Activated B cell treated with CpG ODN at 0.5 μM for 24 hours (primary cell): ENCODE data around the gene RXRA. TPM values are rescaled to one million over a fixed set of nuclear protein-coding genes. Genes with fewer than 3 reads are reported as not detected.

Experiments
- ATAC-seq: fragments of 200-7000 bp; cut with Tn5 transposase; one replicate; pipeline ENCODE4 v1.10.0; 2021; ENCODE audit warnings: low read depth, mild to moderate bottlenecking, moderate library complexity
- CTCF ChIA-PET: fragments of 350-600 bp; sonication (Branson Sonifier 250); formaldehyde crosslinking; loops from one replicate; lab custom pipeline; 2021; ENCODE audit warnings: antibody characterized with exemption; lab: Charles Lee
- POLR2A ChIA-PET: fragments of 350-600 bp; sonication (Branson Sonifier 250); formaldehyde crosslinking; loops from one replicate; lab custom pipeline; 2021; ENCODE audit warnings: antibody characterized with exemption; lab: Charles Lee
- DNase-seq: peaks from one replicate; pipeline ENCODE4 v3.0.0; 2022
- H3K27ac Mint-ChIP-seq: one replicate; pipeline ENCODE4 v1.8.0; 2020; ENCODE audit warnings: mixed read lengths
- H3K27me3 Mint-ChIP-seq: one replicate; pipeline ENCODE4 v1.8.0; 2021; ENCODE audit warnings: mixed read lengths
- H3K36me3 Mint-ChIP-seq: one replicate; pipeline ENCODE4 v1.8.0; 2021; ENCODE audit warnings: low read depth, mixed read lengths
- H3K4me1 Mint-ChIP-seq: one replicate; pipeline ENCODE4 v1.8.0; 2021; ENCODE audit warnings: mixed read lengths
- H3K4me3 Mint-ChIP-seq: one replicate; pipeline ENCODE4 v1.8.0; 2020; ENCODE audit warnings: mild to moderate bottlenecking, mixed read lengths
- H3K9me3 Mint-ChIP-seq: one replicate; pipeline ENCODE4 v1.8.0; 2020; ENCODE audit warnings: mixed read lengths
- intact Hi-C: fragments of 100-400 bp; cut with micrococcal nuclease; formaldehyde crosslinking; loops from one replicate; pipeline ENCODE4 v1.15.1; 2024
- total RNA-seq: library from RNA; stranded (reverse); gene quantifications from 2 replicates; pipeline ENCODE4 v1.2.3, GENCODE V29; 2022
- TF ChIP-seq, protein P1 (sequence below): fragments of 200-600 bp; IDR thresholded peaks from one replicate; pipeline ENCODE4 v1.8.0; 2022; ENCODE audit warnings: antibody characterized with exemption, mild to moderate bottlenecking

RXRA gene
- total RNA-seq, 1 donor from 2014 or later = 5.0 TPM

- POLR2A ChIA-PET = no interaction called here
- H3K4me1 Mint-ChIP-seq = no peaks in the 10 kb centered on the region
- H3K27ac Mint-ChIP-seq = no peak overlapping the region
- TF ChIP-seq, protein P1, sequence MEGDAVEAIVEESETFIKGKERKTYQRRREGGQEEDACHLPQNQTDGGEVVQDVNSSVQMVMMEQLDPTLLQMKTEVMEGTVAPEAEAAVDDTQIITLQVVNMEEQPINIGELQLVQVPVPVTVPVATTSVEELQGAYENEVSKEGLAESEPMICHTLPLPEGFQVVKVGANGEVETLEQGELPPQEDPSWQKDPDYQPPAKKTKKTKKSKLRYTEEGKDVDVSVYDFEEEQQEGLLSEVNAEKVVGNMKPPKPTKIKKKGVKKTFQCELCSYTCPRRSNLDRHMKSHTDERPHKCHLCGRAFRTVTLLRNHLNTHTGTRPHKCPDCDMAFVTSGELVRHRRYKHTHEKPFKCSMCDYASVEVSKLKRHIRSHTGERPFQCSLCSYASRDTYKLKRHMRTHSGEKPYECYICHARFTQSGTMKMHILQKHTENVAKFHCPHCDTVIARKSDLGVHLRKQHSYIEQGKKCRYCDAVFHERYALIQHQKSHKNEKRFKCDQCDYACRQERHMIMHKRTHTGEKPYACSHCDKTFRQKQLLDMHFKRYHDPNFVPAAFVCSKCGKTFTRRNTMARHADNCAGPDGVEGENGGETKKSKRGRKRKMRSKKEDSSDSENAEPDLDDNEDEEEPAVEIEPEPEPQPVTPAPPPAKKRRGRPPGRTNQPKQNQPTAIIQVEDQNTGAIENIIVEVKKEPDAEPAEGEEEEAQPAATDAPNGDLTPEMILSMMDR = no peak
- peaks cover 6% of the 10 kb centered on the region for H3K36me3 Mint-ChIP-seq
- H3K9me3 Mint-ChIP-seq = no peaks in the 10 kb centered on the region
- ATAC-seq (no peak), DNase-seq (no peak)
- intact Hi-C loops = no loop called here
- H3K4me3 Mint-ChIP-seq = no peak overlapping the region
- CTCF ChIA-PET = no interaction called here
- H3K27me3 Mint-ChIP-seq = no peaks in the 10 kb centered on the region
Observed at GRCh38 chr9:134431626-134432025, 105.4 kb downstream of the RXRA start.

DNA sequence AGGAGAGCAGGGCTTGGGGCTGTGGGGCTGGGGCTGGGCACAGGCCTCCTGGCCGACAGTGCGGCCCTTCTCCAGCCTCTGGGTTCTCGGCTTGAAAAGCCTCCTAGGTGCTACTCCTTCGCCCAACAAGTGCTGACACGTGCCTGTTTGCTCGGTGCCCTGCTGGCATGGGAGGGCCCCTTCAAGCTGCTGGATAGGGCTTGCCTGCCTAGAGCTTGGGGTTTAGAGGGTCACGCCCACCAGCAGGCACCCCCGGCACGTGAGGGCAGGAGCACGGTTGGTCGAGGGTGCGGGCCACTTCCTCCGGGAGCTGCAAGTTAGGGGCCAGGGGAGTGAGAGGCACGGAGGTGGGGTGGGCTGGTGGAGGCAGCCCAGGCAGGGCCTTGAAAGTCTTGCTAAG, 106.2 kb downstream of the RXRA start:
- Mint-ChIP-seq H3K36me3 (peaks cover 6% of the 10 kb centered on the region), H3K4me1 (no peaks in the 10 kb centered on the region), H3K27me3 (no peaks in the 10 kb centered on the region), H3K9me3 (no peaks in the 10 kb centered on the region), H3K27ac (no peak overlapping the region), H3K4me3 (no peak overlapping the region)
- ATAC-seq = no peak
- TF ChIP-seq, protein P1 = no peak
- DNase-seq = no peak
- CTCF ChIA-PET = no interaction called here
- POLR2A ChIA-PET = no interaction called here
- intact Hi-C loops = no loop called here

DNA sequence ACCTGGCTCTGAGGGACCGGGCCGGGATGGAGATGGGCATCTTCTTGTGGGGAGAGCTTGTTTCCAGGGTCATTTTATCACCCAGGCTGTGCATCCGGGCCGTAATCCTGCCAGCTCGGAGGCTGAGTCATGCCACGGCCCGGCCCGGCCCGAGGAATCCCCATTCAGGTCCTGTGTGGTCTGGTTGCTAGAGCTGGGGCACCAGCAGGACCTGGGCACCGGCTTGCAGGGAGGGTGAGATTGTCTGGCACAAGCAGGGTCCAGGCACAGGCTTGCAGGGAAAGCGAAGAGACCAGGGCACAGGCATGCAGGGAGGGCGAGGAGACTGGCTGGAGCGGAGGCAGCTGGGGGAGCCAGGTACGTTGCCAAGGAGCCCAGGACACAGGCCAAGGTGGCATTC, 106.8 kb downstream of the RXRA start:
- ATAC-seq (no peak), DNase-seq (no peak)
- H3K4me3 Mint-ChIP-seq = no peak overlapping the region
- H3K36me3 Mint-ChIP-seq = peaks cover 6% of the 10 kb centered on the region
- no peaks in the 10 kb centered on the region for H3K27me3 Mint-ChIP-seq
- H3K9me3 Mint-ChIP-seq = no peaks in the 10 kb centered on the region
- H3K27ac Mint-ChIP-seq = no peak overlapping the region
- intact Hi-C loops = no loop called here
- ChIA-PET POLR2A (no interaction called here), CTCF (no interaction called here)
- H3K4me1 Mint-ChIP-seq = no peaks in the 10 kb centered on the region
- TF ChIP-seq, protein P1 = no peak

DNA sequence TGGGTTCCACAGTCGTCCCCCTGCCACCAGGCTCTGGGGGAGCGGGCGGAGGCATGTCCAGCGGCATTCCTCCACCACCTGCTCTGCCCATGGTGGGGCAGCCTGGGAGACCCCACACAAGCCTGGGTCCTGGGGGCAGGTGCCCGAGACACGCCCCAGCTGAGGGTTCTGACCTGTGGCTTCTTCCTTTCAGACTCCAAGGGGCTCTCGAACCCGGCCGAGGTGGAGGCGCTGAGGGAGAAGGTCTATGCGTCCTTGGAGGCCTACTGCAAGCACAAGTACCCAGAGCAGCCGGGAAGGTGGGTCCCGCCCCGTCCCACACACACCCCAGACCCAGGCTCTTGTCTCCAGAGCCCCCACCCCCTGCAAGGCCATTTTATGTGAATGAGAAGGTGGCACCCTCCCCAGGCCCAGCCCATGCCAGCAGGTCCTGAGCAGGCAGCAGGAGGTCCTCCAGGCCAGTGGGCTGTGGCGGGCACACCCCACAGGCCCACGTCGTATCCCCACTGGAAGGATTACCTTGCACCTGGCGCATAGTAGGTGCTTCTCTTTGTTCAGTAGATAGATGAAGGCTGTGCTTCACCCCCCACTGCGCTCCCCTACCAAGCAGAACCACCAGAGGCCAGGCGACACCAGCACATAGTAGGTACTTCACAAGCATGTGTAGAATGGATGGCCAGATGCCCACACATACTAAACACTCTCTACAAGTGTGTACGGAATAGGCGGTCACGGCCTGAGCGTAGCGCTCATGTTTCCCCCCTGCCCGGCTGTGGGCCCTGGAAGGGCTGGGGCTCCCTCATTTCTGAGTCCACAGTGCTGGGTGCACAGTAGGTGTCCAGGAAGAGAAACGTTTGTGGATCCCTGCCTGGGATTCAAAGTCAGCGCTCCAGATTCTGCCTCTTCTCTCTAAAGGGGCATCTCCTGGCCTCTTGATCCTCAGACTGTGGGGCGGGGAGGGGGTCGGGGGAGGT, 107.9 kb downstream of the RXRA start:
- H3K27ac Mint-ChIP-seq = no peak overlapping the region
- H3K4me3 Mint-ChIP-seq = no peak overlapping the region
- no peak for ATAC-seq
- TF ChIP-seq, protein P1 = no peak
- peaks cover 6% of the 10 kb centered on the region for H3K36me3 Mint-ChIP-seq
- no peak for DNase-seq
- H3K9me3 Mint-ChIP-seq = no peaks in the 10 kb centered on the region
- H3K27me3 Mint-ChIP-seq = no peaks in the 10 kb centered on the region
- intact Hi-C loops = no loop called here
- ChIA-PET POLR2A (no interaction called here), CTCF (interaction anchor here (1.7 kb wide), 1 partner anchor 263 kb away, joined by 3 read pairs; no protein-coding TSS in a partner anchor)
- H3K4me1 Mint-ChIP-seq = no peaks in the 10 kb centered on the region

DNA sequence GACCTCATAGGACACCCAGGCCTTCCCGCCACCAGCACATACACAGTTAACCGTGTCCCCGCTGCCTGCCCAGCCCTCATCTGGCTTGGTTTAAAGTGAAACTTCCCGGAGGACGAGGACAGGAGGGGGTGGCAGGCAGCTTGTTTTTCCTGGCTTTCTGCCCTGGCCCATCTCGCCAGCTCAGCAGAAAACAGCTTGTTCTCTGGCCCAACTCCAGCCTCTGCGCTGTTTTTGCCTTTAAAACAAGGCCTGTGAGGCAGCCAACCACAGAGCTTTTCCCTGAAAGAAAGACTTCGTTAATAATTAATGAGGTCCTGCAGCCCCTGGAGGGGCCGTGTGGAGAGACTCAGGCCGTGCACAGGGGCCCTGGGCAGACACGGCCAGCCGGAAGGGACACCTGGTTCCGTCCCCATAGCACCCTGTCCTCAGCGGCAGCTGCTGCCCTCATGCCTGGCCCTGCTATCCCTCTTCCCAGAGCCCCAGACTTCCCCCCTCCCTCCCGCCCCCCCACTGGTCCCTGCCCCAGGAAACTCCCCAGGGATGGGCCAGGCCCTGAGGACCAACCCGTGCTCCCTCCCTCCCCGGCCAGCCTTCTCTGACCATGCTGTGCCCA, 108.7 kb downstream of the RXRA start:
- ATAC-seq = no peak
- H3K4me1 Mint-ChIP-seq = no peaks in the 10 kb centered on the region
- H3K9me3 Mint-ChIP-seq = no peaks in the 10 kb centered on the region
- no peak overlapping the region for H3K4me3 Mint-ChIP-seq
- no peak for DNase-seq
- ChIA-PET CTCF (interaction anchor here (1.7 kb wide), 1 partner anchor 264 kb away, joined by 3 read pairs; no protein-coding TSS in a partner anchor), POLR2A (interaction anchor here (0.6 kb wide), 1 partner anchor 369 kb away, joined by 3 read pairs; no protein-coding TSS in a partner anchor)
- H3K27ac Mint-ChIP-seq = no peak overlapping the region
- peaks cover 6% of the 10 kb centered on the region for H3K36me3 Mint-ChIP-seq
- H3K27me3 Mint-ChIP-seq = peaks cover 4% of the 10 kb centered on the region
- intact Hi-C loops = no loop called here
- TF ChIP-seq, protein P1 = no peak
